GM11168 (cell line): Measurements from ENCODE around the gene CHKB.

Source experiments
- in situ Hi-C: fragments of 300-500 bp; cut with MboI; formaldehyde crosslinking; loops from one replicate; pipeline ENCODE4 v1.12.0; 2022; ENCODE audit warnings: low sequenced_read_pairs; ENCODE audit not compliant: unreplicated experiment

CHKB gene

GRCh38 chr22:50601669-50602337 is 19.2 kb upstream of the CHKB start:
- in situ Hi-C loops: no loop called here

- in situ Hi-C loops: no loop called here
Measured at GRCh38 chr22:50600967-50601668, 18.5 kb upstream of the CHKB start.

- in situ Hi-C loops: no loop called here
Measured at GRCh38 chr22:50600538-50600937, 17.9 kb upstream of the CHKB start, which contains the start of gene MAPK8IP2. MAPK8IP2 (plus strand) TSS chr22:50600793; CDS start chr22:50600819, 26 bp downstream.

GRCh38 chr22:50599816-50600455 is 17.3 kb upstream of the CHKB start:
- in situ Hi-C loops: no loop called here

- in situ Hi-C loops: no loop called here
Measured at GRCh38 chr22:50597097-50597496, 14.4 kb upstream of the CHKB start.

- in situ Hi-C loops: no loop called here
Measured at GRCh38 chr22:50595189-50595588, 12.5 kb upstream of the CHKB start.

- in situ Hi-C loops: no loop called here
Measured at GRCh38 chr22:50587407-50587806, 4.8 kb upstream of the CHKB start.

- in situ Hi-C loops: no loop called here
Measured at GRCh38 chr22:50586416-50586815, 3.8 kb upstream of the CHKB start.

GRCh38 chr22:50585781-50586180 is 3.1 kb upstream of the CHKB start:
- in situ Hi-C loops: no loop called here

- in situ Hi-C loops: no loop called here
Measured at GRCh38 chr22:50585238-50585637, 2.6 kb upstream of the CHKB start.

GRCh38 chr22:50584106-50585096 is 1.8 kb upstream of the CHKB start:
- in situ Hi-C loops: no loop called here

GRCh38 chr22:50583294-50583861 is 729 bp upstream of the CHKB start:
- in situ Hi-C loops: no loop called here

- in situ Hi-C loops: no loop called here
Measured at GRCh38 chr22:50581950-50582492, 628 bp downstream of the CHKB start.

- in situ Hi-C loops: no loop called here
Measured at GRCh38 chr22:50581031-50581949, 1.4 kb downstream of the CHKB start.

GRCh38 chr22:50579752-50580151 is 2.9 kb downstream of the CHKB start:
- in situ Hi-C loops: no loop called here

GRCh38 chr22:50578776-50579310 is 3.8 kb downstream of the CHKB start:
- in situ Hi-C loops: no loop called here

GRCh38 chr22:50577987-50578775 is 4.5 kb downstream of the CHKB start, which contains the start of gene CPT1B:
CPT1B (minus strand) TSS chr22:50578427; CDS start chr22:50577915, 512 bp downstream.
- in situ Hi-C loops: no loop called here

GRCh38 chr22:50577697-50577986 is 5.0 kb downstream of the CHKB start:
- in situ Hi-C loops: no loop called here
